Endothelial cell of hepatic sinusoid (primary cell): ENCODE data around the gene AXDND1.
"Not testable (repeated sequence)": the region's sequence is repeated elsewhere in the genome, so short reads cannot be mapped to it uniquely, and the experiment has no call there.

Experiments
- in situ Hi-C: cut with HindIII; loops from 2 replicates; pipeline ENCODE4 v1.10.0; 2017; ENCODE audit warnings: low sequenced_read_pairs

AXDND1 gene

DNA sequence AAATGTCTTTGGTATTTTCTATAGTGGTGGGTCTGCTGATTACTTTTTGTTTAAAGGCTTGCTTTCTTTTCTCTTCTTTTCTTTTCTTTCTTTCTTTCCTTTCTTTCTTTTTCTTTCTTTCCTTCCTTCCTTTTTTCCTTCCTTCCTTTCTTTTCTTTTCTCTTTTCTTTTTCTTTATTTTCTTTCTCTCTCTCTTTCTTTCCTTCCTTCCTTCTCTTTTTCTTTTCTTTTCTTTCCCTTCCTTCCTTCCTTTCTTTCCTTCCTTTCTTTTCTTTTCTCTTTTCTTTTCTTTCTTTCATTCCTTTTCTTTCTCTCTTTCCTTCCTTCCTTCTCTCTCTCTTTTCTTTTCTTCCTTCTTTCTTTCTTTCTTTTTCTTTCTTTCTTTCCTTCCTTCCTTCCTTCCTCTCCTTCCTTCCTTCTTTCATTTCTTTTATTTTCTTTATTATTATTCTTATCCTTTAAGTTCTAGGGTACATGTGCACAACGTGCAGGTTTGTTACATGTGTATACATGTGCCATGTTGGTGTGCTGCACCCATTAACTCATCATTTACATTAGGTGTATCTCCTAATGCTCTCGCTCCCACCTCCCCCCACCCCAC, 93.9 kb downstream of the AXDND1 start:
- in situ Hi-C loops = not testable (repeated sequence)

GRCh38 chr1:179465661-179466060, 99.9 kb downstream of the AXDND1 start:
- in situ Hi-C loops = not testable (repeated sequence)

DNA sequence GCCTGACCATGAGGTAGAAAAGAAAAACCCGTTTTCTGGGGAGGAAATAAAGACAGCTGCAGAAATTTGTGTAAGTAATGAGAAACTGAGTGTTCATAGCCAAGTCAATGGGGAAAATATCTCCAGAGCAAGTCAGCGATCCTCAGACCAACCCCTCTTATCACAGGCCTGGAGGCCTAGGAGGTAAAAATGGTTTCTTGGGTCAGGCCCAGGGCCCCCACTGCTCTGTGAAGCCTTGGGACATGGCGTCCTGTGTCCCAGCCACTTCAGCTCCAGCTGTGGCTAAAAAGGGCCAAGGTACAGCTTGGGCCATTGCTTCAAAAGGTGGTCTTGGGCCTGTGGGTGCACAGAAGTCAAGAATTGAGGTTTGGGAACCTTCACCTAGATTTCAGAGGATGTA, 108.9 kb downstream of the AXDND1 start:
- in situ Hi-C loops = no loop called here

DNA sequence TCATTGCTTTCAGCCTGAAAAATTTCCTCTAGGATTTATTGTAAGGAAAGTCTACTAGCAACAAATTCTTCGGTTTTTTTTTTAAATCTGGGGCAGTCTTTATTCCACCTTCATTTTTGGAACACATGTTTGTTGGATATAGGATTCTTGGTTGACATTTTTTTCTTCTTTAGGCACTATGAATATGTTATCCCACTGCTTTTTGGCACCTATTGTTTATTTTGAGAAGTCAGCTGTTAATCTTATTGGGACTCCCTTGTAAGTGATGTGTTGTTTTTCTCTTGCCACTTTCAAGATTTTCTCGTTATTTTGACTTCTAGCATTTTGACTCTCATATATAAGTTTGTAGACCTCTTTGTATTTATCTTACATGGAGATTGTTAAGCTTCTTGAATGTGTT, 110.7 kb downstream of the AXDND1 start:
- in situ Hi-C loops = no loop called here

GRCh38 chr1:179478370-179478769, 112.6 kb downstream of the AXDND1 start:
- in situ Hi-C loops = no loop called here

- in situ Hi-C loops = no loop called here
These were observed 124.8 kb downstream of the AXDND1 start for GRCh38 chr1:179490611-179491010.

DNA sequence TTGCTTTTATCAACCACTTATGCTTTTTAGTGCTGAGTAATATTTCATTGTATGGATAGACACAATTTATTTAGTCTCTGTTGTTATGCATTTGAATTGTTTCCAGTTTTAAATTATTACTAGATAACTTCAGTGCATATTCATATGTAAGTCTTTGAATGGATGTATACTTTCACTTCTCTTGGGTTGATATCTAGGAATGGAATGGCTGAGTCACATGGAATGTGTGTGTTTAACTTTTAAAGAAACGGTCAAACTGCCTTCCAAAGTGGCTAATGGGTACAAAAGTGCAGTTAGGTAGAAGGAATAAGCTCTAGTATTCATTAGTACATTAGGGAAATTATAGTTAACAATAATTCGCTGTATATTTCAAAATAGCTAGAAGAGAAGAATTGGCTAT, 127.6 kb downstream of the AXDND1 start:
- in situ Hi-C loops = no loop called here

DNA sequence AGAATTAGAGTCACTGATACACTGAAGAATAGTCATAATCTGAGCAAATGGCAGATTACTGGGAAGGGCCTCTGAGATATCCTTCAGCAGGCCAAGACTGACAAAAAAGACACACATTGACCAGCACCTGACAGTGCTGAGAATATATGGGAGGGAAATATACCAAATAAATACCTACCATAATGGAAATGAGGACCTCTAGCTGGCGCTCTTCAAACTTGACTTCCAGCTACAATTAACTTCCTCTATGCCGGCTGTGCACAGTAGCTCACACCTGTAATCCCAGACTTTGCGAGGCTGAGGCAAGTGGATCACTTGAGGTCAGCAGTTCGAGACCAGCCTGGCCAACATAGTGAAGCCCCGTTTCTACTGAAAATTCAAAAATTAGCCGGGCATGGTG, 140.4 kb downstream of the AXDND1 start:
- in situ Hi-C loops = no loop called here

- in situ Hi-C loops = no loop called here
These were observed 143.6 kb downstream of the AXDND1 start for GRCh38 chr1:179509384-179509783.

DNA sequence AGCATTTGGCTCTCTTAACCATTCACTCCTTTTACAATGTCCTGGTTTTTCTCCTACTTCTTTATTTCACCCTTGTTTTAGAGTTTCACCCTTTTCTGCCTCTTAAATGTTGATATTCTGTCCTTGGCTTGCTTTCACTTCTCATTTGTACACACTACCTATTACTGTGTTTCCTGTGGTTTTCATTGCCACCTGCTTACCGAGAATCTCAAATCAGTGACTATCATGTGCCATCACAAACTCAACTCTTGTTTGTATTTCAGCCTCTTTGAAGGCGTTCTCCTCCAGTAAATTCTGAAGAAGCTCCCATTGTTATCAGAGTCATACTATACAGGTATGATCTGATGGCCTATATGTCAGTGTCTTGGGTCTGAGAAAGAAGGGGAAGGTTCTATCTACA, 144.3 kb downstream of the AXDND1 start:
- in situ Hi-C loops = no loop called here

GRCh38 chr1:179516976-179517705, 151.4 kb downstream of the AXDND1 start:
- in situ Hi-C loops = no loop called here

- in situ Hi-C loops = not testable (repeated sequence)
These were observed 152.8 kb downstream of the AXDND1 start for GRCh38 chr1:179518544-179518943.

- in situ Hi-C loops = no loop called here
These were observed 163.9 kb downstream of the AXDND1 start for GRCh38 chr1:179529482-179530195.

DNA sequence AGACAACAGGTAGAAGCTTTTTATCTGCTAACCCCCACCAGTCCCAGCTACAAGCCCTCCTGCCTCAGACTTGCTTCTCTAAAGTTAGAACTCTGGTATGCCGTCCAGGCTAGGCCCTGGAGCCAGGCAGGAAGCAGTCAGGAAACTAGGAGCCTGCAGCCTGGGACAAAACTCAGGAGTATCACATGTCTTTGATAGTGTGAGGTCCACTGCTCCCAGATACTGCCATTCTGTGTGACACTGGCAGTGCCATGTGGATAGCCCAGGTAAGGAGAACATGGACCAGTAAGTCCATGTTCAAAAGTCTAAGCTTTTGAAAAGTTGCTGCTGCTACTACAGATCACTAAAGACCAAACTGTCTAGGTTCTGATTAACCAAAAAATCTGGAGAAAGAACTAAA, 164.6 kb downstream of the AXDND1 start:
- in situ Hi-C loops = no loop called here

DNA sequence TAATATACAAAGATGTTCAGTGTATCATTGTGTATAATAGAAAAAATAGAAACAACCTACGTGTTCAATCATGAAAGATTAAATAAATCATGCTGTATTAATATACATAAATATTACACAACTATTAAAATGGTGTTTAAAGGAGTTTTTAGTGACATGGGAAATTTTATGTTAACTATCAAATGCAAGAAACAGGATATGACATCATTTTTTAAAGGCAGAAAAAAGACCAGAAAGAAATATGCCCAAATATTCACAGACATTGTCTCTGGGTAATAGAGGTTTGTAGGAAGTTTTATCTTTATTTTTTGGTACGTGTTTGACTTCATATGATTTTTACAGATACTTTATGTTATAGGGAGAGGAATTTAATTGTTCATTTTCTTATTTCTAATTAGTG, 176.0 kb downstream of the AXDND1 start:
- in situ Hi-C loops = no loop called here

GRCh38 chr1:179545321-179545720, 179.6 kb downstream of the AXDND1 start:
- in situ Hi-C loops = no loop called here

GRCh38 chr1:179547021-179547535, 181.3 kb downstream of the AXDND1 start:
- in situ Hi-C loops = no loop called here

DNA sequence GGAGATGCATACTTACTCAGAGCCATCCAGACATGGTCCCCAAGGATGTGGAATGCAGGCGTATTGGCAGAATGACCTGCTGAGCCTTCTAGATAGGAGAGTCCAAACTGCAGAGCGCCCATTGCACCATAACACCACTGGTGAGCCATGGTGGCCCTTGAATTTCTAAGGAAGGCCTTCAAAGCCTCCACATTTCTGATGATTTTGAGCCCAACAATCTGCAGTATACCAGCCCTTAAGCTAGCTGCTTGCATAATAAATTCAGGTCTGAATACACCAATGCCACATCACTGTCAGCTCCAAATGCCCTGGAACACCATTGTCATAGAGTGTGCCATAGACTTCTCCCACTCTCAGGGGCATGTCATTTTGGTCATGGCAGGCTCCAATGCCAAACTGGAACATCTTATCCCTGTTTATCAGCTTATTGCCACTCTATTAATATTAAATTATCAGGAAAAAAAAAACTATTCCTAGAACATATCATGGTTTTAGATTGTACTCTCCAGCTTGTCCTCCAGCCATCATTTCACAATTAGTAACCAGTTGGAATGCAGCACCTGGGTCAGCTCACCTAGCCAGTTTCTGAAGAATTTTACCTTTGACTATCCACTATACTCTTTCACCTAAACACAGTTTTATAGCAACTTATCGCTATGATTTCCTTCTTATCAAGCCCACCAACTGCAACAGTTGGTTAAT, 183.0 kb downstream of the AXDND1 start:
- in situ Hi-C loops = no loop called here

GRCh38 chr1:179549368-179549700, 183.6 kb downstream of the AXDND1 start:
- in situ Hi-C loops = no loop called here

DNA sequence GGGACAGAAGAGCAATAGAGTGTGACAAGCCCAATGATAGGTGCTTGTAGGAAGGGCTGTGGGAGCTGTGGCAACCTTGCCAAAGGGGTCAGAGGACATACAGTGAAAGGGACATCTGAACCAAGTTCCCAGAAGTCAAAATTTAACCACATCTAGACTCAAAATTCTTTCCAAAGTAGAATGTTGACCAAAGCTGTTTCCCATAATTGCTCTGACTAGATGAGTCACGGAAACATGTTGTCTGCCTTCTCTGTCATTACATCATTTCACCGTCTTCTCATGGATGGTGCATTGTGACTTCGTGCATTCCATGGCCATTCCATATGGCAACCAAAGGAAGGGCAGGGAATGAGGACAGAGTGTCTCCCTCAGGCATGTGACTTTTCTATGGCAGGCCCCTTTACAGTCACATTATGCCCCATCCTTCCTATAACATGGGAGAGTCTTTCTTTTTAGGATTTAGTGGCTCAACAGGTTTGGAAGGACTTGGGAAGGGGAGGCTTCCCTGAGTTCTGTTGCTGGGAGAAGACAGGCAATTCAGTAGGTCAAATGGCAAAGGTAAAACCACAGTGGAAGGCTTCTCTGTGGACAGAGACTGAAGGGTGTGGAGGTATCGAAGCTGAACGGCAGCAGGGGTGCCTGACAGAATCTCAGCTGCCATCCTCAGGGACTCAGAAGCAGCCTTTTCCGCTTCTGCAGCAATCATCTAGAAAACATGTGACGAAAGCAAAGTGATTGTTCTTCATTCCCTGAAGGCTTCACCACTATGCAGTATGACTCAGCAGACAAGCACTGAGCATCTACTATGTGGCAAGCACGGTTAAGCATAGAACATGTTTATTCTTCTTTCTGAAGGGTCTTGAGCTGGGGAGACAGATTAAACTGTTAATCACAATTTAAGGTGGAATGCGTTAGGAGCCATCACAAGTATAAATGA, 185.2 kb downstream of the AXDND1 start:
- in situ Hi-C loops = no loop called here
